H9 (cell line): ENCODE measurements around the gene CCDC178. TPM values are rescaled to one million over a fixed set of nuclear protein-coding genes. Genes with fewer than 3 reads are reported as not detected.

Experiments
- DNase-seq: peaks from one replicate; pipeline ENCODE4 v3.0.0-alpha.2; 2017
- H2AFZ ChIP-seq: one replicate; pipeline ENCODE4 v1.6.1; 2013; ENCODE audit warnings: mild to moderate bottlenecking, low read length, control low read depth, moderate library complexity
- H2AK5ac ChIP-seq: 2 replicates; pipeline ENCODE4 v1.6.1; 2013; ENCODE audit warnings: low read length, control low read depth, mixed read lengths; ENCODE audit not compliant: insufficient read length
- H2BK120ac ChIP-seq: one replicate; pipeline ENCODE4 v1.6.1; 2013; ENCODE audit warnings: low read depth, mild to moderate bottlenecking, low read length, control low read depth, inconsistent platforms; ENCODE audit not compliant: poor library complexity, severe bottlenecking
- H2BK12ac ChIP-seq: 2 replicates; pipeline ENCODE4 v1.6.1; 2013; ENCODE audit warnings: low read length, control low read depth, mixed read lengths, low read depth; ENCODE audit not compliant: insufficient read length
- H2BK15ac ChIP-seq: 2 replicates; pipeline ENCODE4 v1.6.1; 2013; ENCODE audit warnings: low read depth, low read length, control low read depth
- H2BK20ac ChIP-seq: one replicate; pipeline ENCODE4 v1.6.1; 2013; ENCODE audit warnings: low read depth, mild to moderate bottlenecking, low read length, control low read depth, inconsistent platforms; ENCODE audit not compliant: poor library complexity, severe bottlenecking
- H2BK5ac ChIP-seq: 2 replicates; pipeline ENCODE4 v1.6.1; 2013; ENCODE audit warnings: low read length, control low read depth, mixed read lengths; ENCODE audit not compliant: insufficient read length
- H3K14ac ChIP-seq: 2 replicates; pipeline ENCODE4 v1.6.1; 2013; ENCODE audit warnings: low read length, control low read depth; ENCODE audit not compliant: insufficient read depth
- H3K18ac ChIP-seq: 2 replicates; pipeline ENCODE4 v1.6.1; 2013; ENCODE audit warnings: low read depth, mild to moderate bottlenecking, mixed read lengths, low read length, control low read depth; ENCODE audit not compliant: insufficient read length
- H3K23ac ChIP-seq: 2 replicates; pipeline ENCODE4 v1.6.1; 2013; ENCODE audit warnings: low read length, control low read depth, mixed read lengths, low read depth; ENCODE audit not compliant: insufficient read length
- H3K23me2 ChIP-seq: 2 replicates; pipeline ENCODE4 v1.6.1; 2013; ENCODE audit warnings: low read depth, mild to moderate bottlenecking, mixed read lengths, low read length, control low read depth; ENCODE audit not compliant: insufficient read length, poor library complexity, severe bottlenecking
- H3K27ac ChIP-seq: 2 replicates; pipeline ENCODE4 v1.5.1; 2013; ENCODE audit warnings: low read length, control low read depth, mixed read lengths, low read depth; ENCODE audit not compliant: insufficient read length
- H3K27me3 ChIP-seq: 2 replicates; pipeline ENCODE4 v1.6.1; 2013; ENCODE audit warnings: low read length, control low read depth, inconsistent platforms; ENCODE audit not compliant: insufficient read depth
- H3K4ac ChIP-seq: 2 replicates; pipeline ENCODE4 v1.6.1; 2013; ENCODE audit warnings: low read depth, mild to moderate bottlenecking, control low read depth, inconsistent platforms, low read length, moderate library complexity
- H3K4me1 ChIP-seq: 2 replicates; pipeline ENCODE4 v1.6.1; 2013; ENCODE audit warnings: low read length, control low read depth, inconsistent platforms; ENCODE audit not compliant: insufficient read depth
- H3K4me2 ChIP-seq: 2 replicates; pipeline ENCODE4 v1.6.1; 2013; ENCODE audit warnings: low read length, control low read depth, mixed read lengths; ENCODE audit not compliant: insufficient read length, insufficient read depth
- H3K56ac ChIP-seq: 2 replicates; pipeline ENCODE4 v1.6.1; 2013; ENCODE audit warnings: low read depth, mild to moderate bottlenecking, mixed read lengths, low read length, control low read depth; ENCODE audit not compliant: insufficient read length
- H3K79me1 ChIP-seq: 2 replicates; pipeline ENCODE4 v1.6.1; 2013; ENCODE audit warnings: low read depth, mild to moderate bottlenecking, moderate library complexity, low read length, control low read depth, inconsistent platforms; ENCODE audit not compliant: insufficient read depth, poor library complexity, severe bottlenecking
- H3K79me2 ChIP-seq: 2 replicates; pipeline ENCODE4 v1.6.1; 2013; ENCODE audit warnings: low read length, control low read depth, inconsistent platforms; ENCODE audit not compliant: insufficient read depth
- H3K9ac ChIP-seq: 2 replicates; pipeline ENCODE4 v1.6.1; 2013; ENCODE audit warnings: low read length, control low read depth, mixed read lengths; ENCODE audit not compliant: insufficient read length; ENCODE audit errors: extremely low read depth
- H3K9me3 ChIP-seq: one replicate; pipeline ENCODE4 v1.6.1; 2013; ENCODE audit warnings: low read depth, low read length, inconsistent platforms; ENCODE audit not compliant: control insufficient read depth
- H3T11ph ChIP-seq: one replicate; pipeline ENCODE4 v1.6.1; 2013; ENCODE audit warnings: mild to moderate bottlenecking, low read length, control low read depth, inconsistent platforms
- H4K20me1 ChIP-seq: one replicate; pipeline ENCODE4 v1.6.1; 2013; ENCODE audit not compliant: control insufficient read depth, insufficient read length, insufficient read depth
- H4K5ac ChIP-seq: 2 replicates; pipeline ENCODE4 v1.6.1; 2013; ENCODE audit warnings: low read depth, mild to moderate bottlenecking, mixed read lengths, low read length, control low read depth; ENCODE audit not compliant: insufficient read length
- H4K8ac ChIP-seq: replicated peaks from 2 replicates; pipeline ENCODE4 v1.6.1; 2013; ENCODE audit warnings: low read length, control low read depth, mixed read lengths, low read depth; ENCODE audit not compliant: insufficient read length
- H4K91ac ChIP-seq: 2 replicates; pipeline ENCODE4 v1.6.1; 2013; ENCODE audit warnings: low read depth, mild to moderate bottlenecking, moderate library complexity, mixed read lengths, low read length, control low read depth; ENCODE audit not compliant: insufficient read length
- H3K27ac Mint-ChIP-seq, 3 experiments: 2 replicates in 2 of 3; 3 replicates in 1 of 3; pipeline ENCODE4 v1.8.0; 2020 to 2021; ENCODE audit warnings: mixed read lengths in 3 of 3, mild to moderate bottlenecking in 1 of 3, moderate library complexity in 1 of 3
- H3K27me3 Mint-ChIP-seq: 2 replicates; pipeline ENCODE4 v1.8.0; 2021; ENCODE audit warnings: low read depth, mild to moderate bottlenecking, moderate library complexity, mixed read lengths
- H3K36me3 Mint-ChIP-seq, 3 experiments: 2 replicates in 2 of 3; 3 replicates in 1 of 3; pipeline ENCODE4 v1.8.0; 2020 to 2021; ENCODE audit warnings: low read depth in 3 of 3, mixed read lengths in 3 of 3; ENCODE audit not compliant: insufficient read depth in 1 of 3
- H3K4me1 Mint-ChIP-seq, 2 experiments: 2 replicates each; pipeline ENCODE4 v1.8.0; 2020; ENCODE audit warnings: mixed read lengths in 2 of 2
- H3K4me3 Mint-ChIP-seq, 2 experiments: 2 replicates in 1 of 2; 3 replicates in 1 of 2; pipeline ENCODE4 v1.8.0; 2020 to 2021; ENCODE audit warnings: mild to moderate bottlenecking in 2 of 2, mixed read lengths in 2 of 2, moderate library complexity in 1 of 2
- H3K9me3 Mint-ChIP-seq, 2 experiments: 2 replicates in 1 of 2; 3 replicates in 1 of 2; pipeline ENCODE4 v1.8.0; 2020; ENCODE audit warnings: mild to moderate bottlenecking in 2 of 2, mixed read lengths in 2 of 2, moderate library complexity in 1 of 2
- WGBS: extraction: QIAGEN DNeasy Blood & Tissue Kit; methylation state at CpG from one replicate; pipeline ENCODE4 v1.1.7; 2013; ENCODE audit warnings: missing lambda C conversion rate, low lambda C conversion rate, mixed read lengths; ENCODE audit not compliant: insufficient read length; ENCODE audit errors: extremely low coverage; 5-methylcytosine and 5-hydroxymethylcytosine counted together
- total RNA-seq: library from RNA; stranded (reverse); gene quantifications from 2 replicates; pipeline ENCODE4 v1.2.1, GENCODE V29; 2021
- TF ChIP-seq, protein P1 (sequence below): fragments of 200-600 bp; sonication (generic); conservative IDR thresholded peaks from 3 replicates; pipeline ENCODE4 v1.8.0; 2021; ENCODE audit warnings: antibody characterized with exemption, mild to moderate bottlenecking

CCDC178 gene
- total RNA-seq, 1 experiment from 2014 or later, result not detected

DNA sequence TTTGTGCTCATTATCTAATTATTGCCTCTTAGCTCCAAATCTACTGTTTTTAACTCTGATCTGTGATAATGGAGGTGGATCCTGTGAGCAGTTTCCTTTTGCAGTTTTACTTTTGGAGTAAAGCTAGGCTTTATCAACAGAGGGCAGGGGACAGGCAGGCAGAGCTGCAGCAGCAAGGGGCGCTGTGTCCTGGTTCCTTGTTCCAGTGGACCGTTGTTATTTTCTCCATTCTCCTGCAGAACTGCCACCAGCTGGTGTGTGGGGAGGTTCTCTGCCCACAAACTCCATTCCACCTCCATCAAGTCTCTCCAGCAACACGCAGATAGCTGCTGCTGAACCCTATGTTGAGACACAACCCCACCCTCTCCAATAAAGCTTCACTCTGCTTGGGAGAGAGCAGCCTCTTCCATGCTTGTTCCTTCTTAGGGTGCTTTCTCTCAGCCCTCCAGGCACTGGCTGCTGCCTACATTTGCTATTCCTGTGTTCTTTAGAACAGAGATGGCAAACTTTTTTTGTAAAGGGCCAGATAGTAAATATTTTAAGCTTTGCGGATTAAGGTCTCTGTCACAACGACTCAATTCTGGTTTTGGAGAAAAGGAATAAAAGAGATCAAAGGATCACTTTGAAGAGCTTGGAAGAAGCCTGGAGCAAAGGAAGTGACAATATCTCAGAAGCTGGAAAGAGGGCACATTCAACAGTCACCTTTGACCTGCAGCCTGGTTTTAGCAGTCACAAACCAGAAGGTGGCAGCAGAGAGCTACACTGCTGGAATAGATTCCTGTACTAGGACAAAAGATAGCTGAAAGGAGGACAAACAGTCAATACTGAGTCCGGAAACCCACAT is 208.8 kb downstream of the CCDC178 start:
- no peak overlapping the region for H2BK120ac ChIP-seq
- H2AFZ ChIP-seq, result no peak overlapping the region
- no peak overlapping the region for H3K23ac ChIP-seq
- no peaks in the 10 kb centered on the region for H3K9me3 ChIP-seq
- no peak overlapping the region for H3K4ac ChIP-seq
- H3K79me1 ChIP-seq, result no peaks in the 10 kb centered on the region
- DNase-seq, result peak; percentile 84
- no peaks in the 10 kb centered on the region for H3K4me1 ChIP-seq
- no peak overlapping the region for H2BK5ac ChIP-seq
- no peak overlapping the region for H4K91ac ChIP-seq
- H3K56ac ChIP-seq, result no peak overlapping the region
- no peaks in the 10 kb centered on the region for H3K23me2 ChIP-seq
- peaks cover 7 to 8% of the 10 kb centered on the region in 2 experiments for H3K4me1 Mint-ChIP-seq
- H3K18ac ChIP-seq, result no peak overlapping the region
- no peaks in the 10 kb centered on the region for H3K9me3 Mint-ChIP-seq
- H3T11ph ChIP-seq, result no peak overlapping the region
- TF ChIP-seq, protein P1, sequence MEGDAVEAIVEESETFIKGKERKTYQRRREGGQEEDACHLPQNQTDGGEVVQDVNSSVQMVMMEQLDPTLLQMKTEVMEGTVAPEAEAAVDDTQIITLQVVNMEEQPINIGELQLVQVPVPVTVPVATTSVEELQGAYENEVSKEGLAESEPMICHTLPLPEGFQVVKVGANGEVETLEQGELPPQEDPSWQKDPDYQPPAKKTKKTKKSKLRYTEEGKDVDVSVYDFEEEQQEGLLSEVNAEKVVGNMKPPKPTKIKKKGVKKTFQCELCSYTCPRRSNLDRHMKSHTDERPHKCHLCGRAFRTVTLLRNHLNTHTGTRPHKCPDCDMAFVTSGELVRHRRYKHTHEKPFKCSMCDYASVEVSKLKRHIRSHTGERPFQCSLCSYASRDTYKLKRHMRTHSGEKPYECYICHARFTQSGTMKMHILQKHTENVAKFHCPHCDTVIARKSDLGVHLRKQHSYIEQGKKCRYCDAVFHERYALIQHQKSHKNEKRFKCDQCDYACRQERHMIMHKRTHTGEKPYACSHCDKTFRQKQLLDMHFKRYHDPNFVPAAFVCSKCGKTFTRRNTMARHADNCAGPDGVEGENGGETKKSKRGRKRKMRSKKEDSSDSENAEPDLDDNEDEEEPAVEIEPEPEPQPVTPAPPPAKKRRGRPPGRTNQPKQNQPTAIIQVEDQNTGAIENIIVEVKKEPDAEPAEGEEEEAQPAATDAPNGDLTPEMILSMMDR, result peak; percentile 89
- H3K4me2 ChIP-seq, result no peak overlapping the region
- no peaks in the 10 kb centered on the region for H4K20me1 ChIP-seq
- no peak overlapping the region for H3K9ac ChIP-seq
- no peaks in the 10 kb centered on the region for H3K27me3 ChIP-seq
- H3K14ac ChIP-seq, result no peak overlapping the region; the same call in 1 of the 2 replicates
- H2BK12ac ChIP-seq, result no peak overlapping the region
- no peak overlapping the region for H4K8ac ChIP-seq
- H3K36me3 Mint-ChIP-seq, result no peaks in the 10 kb centered on the region
- H3K79me2 ChIP-seq, result no peaks in the 10 kb centered on the region
- no peak overlapping the region for H4K5ac ChIP-seq
- H3K27ac Mint-ChIP-seq, result peak overlapping the region; percentile 16 to 49 (median 47); a peak in 5 of 7 replicates
- no peaks in the 10 kb centered on the region for H3K27me3 Mint-ChIP-seq
- no peak overlapping the region for H2BK15ac ChIP-seq
- H3K4me3 Mint-ChIP-seq, result no peak overlapping the region
- no peak overlapping the region for H2AK5ac ChIP-seq
- no CpG with 5 or more reads among the region's 6 CpGs for WGBS
- H2BK20ac ChIP-seq, result no peak overlapping the region
- no peak overlapping the region for H3K27ac ChIP-seq
